Nephron progenitor cell (in vitro differentiated cells): ENCODE measurements around the gene RANBP9.

Source experiments
- DNase-seq: peaks from one replicate; pipeline ENCODE4 v3.0.0; 2021
- H3K27ac Mint-ChIP-seq: 2 replicates; pipeline ENCODE4 v1.8.0; 2021; ENCODE audit warnings: mild to moderate bottlenecking, moderate library complexity, mixed read lengths
- H3K27me3 Mint-ChIP-seq: 2 replicates; pipeline ENCODE4 v1.8.0; 2021; ENCODE audit warnings: mild to moderate bottlenecking, low read depth, mixed read lengths; ENCODE audit not compliant: poor library complexity
- H3K36me3 Mint-ChIP-seq: 2 replicates; pipeline ENCODE4 v1.8.0; 2021; ENCODE audit warnings: low read depth, mixed read lengths
- H3K4me1 Mint-ChIP-seq: 2 replicates; pipeline ENCODE4 v1.8.0; 2021; ENCODE audit warnings: mixed read lengths
- H3K4me3 Mint-ChIP-seq: 2 replicates; pipeline ENCODE4 v1.8.0; 2021; ENCODE audit warnings: mild to moderate bottlenecking, moderate library complexity, mixed read lengths
- H3K9me3 Mint-ChIP-seq: 2 replicates; pipeline ENCODE4 v1.8.0; 2021; ENCODE audit warnings: mild to moderate bottlenecking, moderate library complexity, mixed read lengths
- TF ChIP-seq, protein P1 (sequence below): fragments of 200-600 bp; sonication (generic); IDR thresholded peaks from 2 replicates; pipeline ENCODE4 v1.5.0; 2021; ENCODE audit warnings: antibody characterized with exemption

The RANBP9 gene

DNA sequence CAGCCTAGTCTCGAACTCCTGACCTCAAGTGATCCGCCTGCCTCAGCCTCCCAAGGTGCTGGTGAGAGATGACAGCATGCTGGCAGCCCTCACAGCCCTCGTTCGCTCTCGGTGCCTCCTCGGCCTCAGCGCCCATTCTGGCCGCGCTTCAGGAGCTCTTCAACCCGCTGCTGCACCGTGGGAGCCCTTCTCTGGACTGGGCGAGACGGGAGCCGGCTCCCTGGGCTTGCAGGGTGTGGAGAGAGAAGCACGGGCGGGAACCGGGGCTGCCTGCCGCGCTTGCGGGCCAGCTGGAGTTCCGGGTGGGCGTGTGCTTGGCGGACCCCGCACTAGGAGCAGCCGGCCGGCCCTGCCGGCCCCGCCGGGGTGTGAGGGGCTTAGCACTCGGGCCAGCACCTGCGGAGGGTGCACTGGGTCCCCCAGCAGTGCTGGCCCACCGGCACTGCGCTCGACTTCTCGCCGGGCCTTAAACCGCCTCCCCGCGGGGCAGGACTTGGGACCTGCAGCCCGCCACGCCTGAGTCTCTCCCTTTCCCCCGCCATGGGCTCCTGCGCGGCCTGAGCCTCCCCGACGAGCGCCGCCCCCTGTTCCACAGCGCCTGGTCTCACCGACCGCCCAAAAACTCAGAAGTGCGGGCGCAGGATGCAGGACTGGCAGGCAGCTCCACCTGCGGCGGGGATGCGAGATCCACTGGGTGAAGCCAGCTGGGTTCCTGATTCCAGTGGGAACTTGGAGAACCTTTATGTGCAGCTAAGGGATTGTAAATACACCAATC, 31.5 kb upstream of the RANBP9 start:
- H3K4me3 Mint-ChIP-seq = no peak overlapping the region
- peaks cover 18% of the 10 kb centered on the region for H3K9me3 Mint-ChIP-seq
- H3K4me1 Mint-ChIP-seq = no peaks in the 10 kb centered on the region
- peaks cover 2% of the 10 kb centered on the region for H3K27me3 Mint-ChIP-seq
- TF ChIP-seq, protein P1, sequence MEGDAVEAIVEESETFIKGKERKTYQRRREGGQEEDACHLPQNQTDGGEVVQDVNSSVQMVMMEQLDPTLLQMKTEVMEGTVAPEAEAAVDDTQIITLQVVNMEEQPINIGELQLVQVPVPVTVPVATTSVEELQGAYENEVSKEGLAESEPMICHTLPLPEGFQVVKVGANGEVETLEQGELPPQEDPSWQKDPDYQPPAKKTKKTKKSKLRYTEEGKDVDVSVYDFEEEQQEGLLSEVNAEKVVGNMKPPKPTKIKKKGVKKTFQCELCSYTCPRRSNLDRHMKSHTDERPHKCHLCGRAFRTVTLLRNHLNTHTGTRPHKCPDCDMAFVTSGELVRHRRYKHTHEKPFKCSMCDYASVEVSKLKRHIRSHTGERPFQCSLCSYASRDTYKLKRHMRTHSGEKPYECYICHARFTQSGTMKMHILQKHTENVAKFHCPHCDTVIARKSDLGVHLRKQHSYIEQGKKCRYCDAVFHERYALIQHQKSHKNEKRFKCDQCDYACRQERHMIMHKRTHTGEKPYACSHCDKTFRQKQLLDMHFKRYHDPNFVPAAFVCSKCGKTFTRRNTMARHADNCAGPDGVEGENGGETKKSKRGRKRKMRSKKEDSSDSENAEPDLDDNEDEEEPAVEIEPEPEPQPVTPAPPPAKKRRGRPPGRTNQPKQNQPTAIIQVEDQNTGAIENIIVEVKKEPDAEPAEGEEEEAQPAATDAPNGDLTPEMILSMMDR = no peak
- peaks cover 5% of the 10 kb centered on the region for H3K36me3 Mint-ChIP-seq
- no peak for DNase-seq
- H3K27ac Mint-ChIP-seq = no peak overlapping the region

DNA sequence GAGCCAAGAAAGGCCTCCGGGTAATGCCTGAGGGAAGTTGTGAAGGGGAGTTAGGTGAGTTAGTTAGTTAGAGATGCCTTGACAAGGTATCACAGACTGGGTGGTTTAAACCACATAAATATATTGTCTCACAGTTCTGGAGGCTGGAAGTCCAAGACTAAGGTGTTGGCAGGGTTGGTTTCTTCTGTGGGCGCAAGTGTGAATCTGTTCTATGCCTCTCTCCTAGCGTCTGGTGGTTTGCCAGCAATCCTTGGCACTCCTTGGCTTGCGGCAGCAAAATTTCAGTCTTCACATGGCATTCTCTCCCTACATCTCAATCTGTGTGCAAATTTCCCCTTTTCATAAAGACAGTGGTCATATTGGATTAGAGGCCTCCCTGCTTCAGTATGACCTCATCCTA, 29.7 kb upstream of the RANBP9 start:
- Mint-ChIP-seq H3K9me3 (peaks cover 18% of the 10 kb centered on the region), H3K27ac (no peak overlapping the region), H3K36me3 (peaks cover 5% of the 10 kb centered on the region), H3K4me1 (no peaks in the 10 kb centered on the region), H3K27me3 (peaks cover 2% of the 10 kb centered on the region), H3K4me3 (no peak overlapping the region)
- TF ChIP-seq, protein P1 = no peak
- no peak for DNase-seq

DNA sequence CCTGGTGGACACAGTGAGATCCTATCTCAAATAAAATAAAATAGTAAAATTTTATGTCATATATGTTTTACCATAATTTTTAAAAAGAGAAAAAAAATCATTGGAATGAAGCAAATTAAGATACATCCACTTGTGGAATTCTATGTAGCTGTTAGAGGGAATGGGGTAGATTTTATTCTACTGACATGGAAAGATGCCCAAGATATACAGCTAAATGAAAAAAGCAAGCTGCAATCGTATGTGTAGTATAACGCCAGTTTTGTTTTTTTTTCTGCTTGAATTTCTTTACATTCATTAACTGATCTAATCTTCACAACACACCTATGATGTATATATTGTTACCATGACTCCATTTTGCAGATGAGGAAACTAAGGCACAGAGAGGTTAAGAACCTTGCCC, 23.4 kb upstream of the RANBP9 start:
- no peaks in the 10 kb centered on the region for H3K36me3 Mint-ChIP-seq
- TF ChIP-seq, protein P1 = no peak
- peaks cover 3% of the 10 kb centered on the region for H3K27me3 Mint-ChIP-seq
- H3K27ac Mint-ChIP-seq = no peak overlapping the region
- DNase-seq = no peak
- H3K4me3 Mint-ChIP-seq = no peak overlapping the region
- H3K9me3 Mint-ChIP-seq = no peaks in the 10 kb centered on the region
- H3K4me1 Mint-ChIP-seq = peaks cover 14% of the 10 kb centered on the region

DNA sequence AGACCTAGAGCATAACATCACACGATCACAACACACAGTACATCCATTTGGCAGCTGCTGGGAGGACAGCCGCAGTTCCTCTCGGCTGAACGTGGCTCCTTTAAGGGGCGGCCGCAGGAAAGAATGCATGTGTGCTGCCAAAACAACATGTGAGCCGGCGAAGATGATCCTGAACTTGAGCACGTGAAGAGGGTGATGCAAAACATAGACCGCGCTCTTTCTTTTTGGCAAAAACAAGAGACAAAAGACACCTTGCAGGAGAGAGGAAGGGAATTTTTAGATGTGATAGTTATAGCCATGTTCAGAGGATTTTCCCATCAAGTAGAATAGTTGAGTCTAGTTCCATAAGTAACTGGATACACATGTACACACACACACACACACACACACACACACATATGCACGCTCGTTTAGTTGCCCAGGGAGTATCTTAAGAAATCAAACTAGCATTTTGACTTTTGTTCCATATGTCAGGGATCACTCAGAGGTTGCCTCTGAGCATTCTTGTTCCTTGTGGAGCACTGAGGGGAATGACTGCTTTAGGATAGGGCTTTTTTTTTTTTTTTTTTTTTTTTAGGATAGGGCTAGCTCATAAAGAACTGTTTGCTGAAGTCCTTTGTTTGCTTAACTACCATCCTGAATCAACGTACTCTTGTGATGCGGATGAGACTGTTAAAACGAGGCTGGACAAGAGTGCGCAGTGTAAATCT, 21.7 kb upstream of the RANBP9 start:
- TF ChIP-seq, protein P1 = no peak
- peak overlapping the region; percentile 16 for H3K4me3 Mint-ChIP-seq
- H3K27ac Mint-ChIP-seq = no peak overlapping the region
- DNase-seq = no peak
- H3K4me1 Mint-ChIP-seq = peaks cover 14% of the 10 kb centered on the region
- no peaks in the 10 kb centered on the region for H3K36me3 Mint-ChIP-seq
- peaks cover 4% of the 10 kb centered on the region for H3K9me3 Mint-ChIP-seq
- peaks cover 3% of the 10 kb centered on the region for H3K27me3 Mint-ChIP-seq

DNA sequence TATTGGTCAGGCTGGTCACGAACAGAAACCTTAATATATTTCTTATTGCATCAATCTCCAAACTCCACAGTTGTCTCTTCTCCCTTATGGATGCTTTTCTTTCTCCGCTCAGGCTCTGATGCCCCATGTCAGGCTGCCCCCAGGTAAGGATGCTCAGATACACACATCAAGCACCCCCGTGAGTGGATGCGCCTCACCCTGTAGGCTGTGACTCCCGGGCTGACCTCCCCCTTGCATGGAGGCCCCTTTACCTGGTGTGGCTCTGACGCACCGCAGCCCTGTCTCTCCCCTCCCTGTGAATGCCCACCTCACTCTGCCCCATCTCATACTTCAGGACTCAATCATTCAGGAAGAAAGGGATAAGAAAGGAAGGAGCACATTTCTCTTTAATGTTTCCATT, 19.1 kb upstream of the RANBP9 start:
- DNase-seq = no peak
- Mint-ChIP-seq H3K4me1 (peaks cover 14% of the 10 kb centered on the region), H3K4me3 (no peak overlapping the region), H3K9me3 (peaks cover 4% of the 10 kb centered on the region), H3K27ac (no peak overlapping the region), H3K36me3 (no peaks in the 10 kb centered on the region), H3K27me3 (peaks cover 3% of the 10 kb centered on the region)
- TF ChIP-seq, protein P1 = no peak

DNA sequence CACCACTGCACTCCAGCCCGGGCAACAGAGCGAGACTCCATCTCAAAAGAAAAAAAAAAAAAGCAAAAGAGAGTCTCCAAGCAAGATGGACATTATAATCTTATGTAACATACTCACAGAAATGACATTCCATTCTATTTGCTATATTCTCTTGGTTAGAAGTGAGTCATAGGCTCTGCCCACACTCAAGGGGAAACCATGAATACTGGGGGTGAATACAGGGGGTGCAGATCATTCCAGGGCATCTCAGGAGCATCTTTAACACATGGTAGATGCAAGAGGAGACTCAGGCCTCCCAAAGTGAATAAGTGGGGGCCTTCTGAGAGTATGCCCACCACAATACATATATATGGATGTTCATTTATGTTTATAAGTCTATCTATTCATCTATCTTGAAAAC, 18.3 kb upstream of the RANBP9 start:
- H3K4me1 Mint-ChIP-seq = peaks cover 14% of the 10 kb centered on the region
- H3K36me3 Mint-ChIP-seq = no peaks in the 10 kb centered on the region
- H3K27me3 Mint-ChIP-seq = no peaks in the 10 kb centered on the region
- TF ChIP-seq, protein P1 = no peak
- no peak for DNase-seq
- peaks cover 4% of the 10 kb centered on the region for H3K9me3 Mint-ChIP-seq
- no peak overlapping the region for H3K27ac Mint-ChIP-seq
- H3K4me3 Mint-ChIP-seq = no peak overlapping the region
